Bronchial epithelial cell (primary cell): ENCODE measurements around the gene SUPT5H. TPM values are rescaled to one million over a fixed set of nuclear protein-coding genes. Genes with fewer than 3 reads are reported as not detected.
A peak's percentile ranks its signal among the peaks of the same experiment; 100 is the strongest.
"Not testable (repeated sequence)": the region's sequence is repeated elsewhere in the genome, so short reads cannot be mapped to it uniquely, and the experiment has no call there.

Source experiments
- DNase-seq: peaks from one replicate; pipeline ENCODE4 v3.0.0-alpha.2; 2010; ENCODE audit warnings: low read depth
- FAIRE-seq: peaks from 2 replicates; lab custom pipeline; 2011; peaks lifted over from hg19 to GRCh38; lab: Jason Lieb, UNC
- H3K27me3 ChIP-seq: 2 replicates; pipeline ENCODE4 v1.5.1; 2011; ENCODE audit warnings: low read length; ENCODE audit not compliant: control insufficient read depth, insufficient read depth
- H3K36me3 ChIP-seq: 2 replicates; pipeline ENCODE4 v1.5.1; 2011; ENCODE audit warnings: low read length; ENCODE audit not compliant: control insufficient read depth, insufficient read depth
- H3K4me3 ChIP-seq: 2 replicates; pipeline ENCODE4 v1.5.1; 2011; ENCODE audit warnings: mild to moderate bottlenecking, low read depth, low read length, control low read depth
- total RNA-seq: library from RNA; depleted of rRNA; stranded (reverse); fragments of >200 nt; gene quantifications from 2 replicates; pipeline ENCODE4 v1.2.1, GENCODE V29; 2014
- TF ChIP-seq, protein P1 (sequence below): IDR thresholded peaks from 2 replicates; pipeline ENCODE4 v1.5.1; 2011; ENCODE audit warnings: mild to moderate bottlenecking, moderate library complexity, low read length, control low read depth, inconsistent platforms; ENCODE audit not compliant: insufficient read depth, severe bottlenecking

The SUPT5H gene
- total RNA-seq, 1 donor from 2014 or later: 41.9 TPM

DNA sequence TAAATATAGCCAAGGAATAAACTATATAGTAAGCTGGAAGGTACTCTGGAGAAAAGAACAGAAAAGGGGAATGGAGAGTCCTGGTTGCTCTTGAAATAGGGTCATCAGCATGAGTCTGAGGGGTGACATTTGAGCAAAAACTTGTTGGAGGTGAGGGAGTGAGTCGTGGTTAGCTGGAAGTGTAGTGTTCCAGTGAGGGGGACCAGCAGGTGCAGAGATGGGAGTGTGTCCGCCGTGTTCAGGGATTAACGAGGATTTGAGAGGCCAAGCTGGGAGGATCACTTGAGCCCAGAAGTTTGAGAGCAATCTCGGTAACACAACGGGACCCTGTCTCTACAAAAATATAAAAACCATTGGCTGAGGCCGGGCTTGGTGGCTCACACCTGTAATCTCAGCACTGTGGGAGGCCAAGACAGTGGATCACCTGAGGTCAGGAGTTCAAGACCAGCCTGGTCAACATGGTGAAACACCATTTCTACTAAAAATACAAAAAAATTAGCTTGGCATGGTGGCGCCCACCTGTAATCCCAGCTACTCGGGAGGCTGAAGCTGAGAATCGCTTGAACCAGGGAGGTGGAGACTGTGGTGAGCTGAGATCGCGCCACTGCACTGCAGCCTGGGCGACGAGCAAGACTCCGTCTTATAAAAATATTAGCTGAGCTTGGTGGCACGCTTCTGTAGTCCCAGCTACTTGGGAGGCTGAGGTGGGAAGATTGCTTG is 1.1 kb downstream of the SUPT5H start:
- FAIRE-seq: no peak

DNA sequence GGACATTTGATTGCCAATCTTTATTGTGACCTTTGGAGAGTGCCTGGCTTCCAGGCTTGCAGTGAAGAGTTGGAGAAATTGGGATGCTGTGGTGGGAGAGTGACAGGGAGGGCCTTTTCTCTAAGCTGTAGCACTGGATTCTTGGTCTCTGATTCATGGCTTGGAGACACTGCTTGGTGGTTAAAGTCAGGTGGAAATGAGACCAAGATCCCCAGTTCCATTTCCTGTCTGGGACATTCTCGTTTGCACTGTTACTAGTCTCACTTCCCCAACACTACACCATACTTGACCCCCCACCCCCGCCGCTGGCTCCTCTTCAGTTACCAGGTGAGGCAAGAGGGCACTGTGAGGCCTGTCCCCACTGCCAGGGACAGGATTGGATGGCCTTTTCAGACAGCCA is 2.9 kb downstream of the SUPT5H start:
- H3K4me3 ChIP-seq: no peak overlapping the region
- no peaks in the 10 kb centered on the region for H3K27me3 ChIP-seq
- peak; percentile 52 for DNase-seq
- FAIRE-seq: no peak
- peaks cover 3% of the 10 kb centered on the region for H3K36me3 ChIP-seq
- TF ChIP-seq, protein P1, sequence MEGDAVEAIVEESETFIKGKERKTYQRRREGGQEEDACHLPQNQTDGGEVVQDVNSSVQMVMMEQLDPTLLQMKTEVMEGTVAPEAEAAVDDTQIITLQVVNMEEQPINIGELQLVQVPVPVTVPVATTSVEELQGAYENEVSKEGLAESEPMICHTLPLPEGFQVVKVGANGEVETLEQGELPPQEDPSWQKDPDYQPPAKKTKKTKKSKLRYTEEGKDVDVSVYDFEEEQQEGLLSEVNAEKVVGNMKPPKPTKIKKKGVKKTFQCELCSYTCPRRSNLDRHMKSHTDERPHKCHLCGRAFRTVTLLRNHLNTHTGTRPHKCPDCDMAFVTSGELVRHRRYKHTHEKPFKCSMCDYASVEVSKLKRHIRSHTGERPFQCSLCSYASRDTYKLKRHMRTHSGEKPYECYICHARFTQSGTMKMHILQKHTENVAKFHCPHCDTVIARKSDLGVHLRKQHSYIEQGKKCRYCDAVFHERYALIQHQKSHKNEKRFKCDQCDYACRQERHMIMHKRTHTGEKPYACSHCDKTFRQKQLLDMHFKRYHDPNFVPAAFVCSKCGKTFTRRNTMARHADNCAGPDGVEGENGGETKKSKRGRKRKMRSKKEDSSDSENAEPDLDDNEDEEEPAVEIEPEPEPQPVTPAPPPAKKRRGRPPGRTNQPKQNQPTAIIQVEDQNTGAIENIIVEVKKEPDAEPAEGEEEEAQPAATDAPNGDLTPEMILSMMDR: no peak

More for the DNA sequence above, 1.1 kb downstream of the SUPT5H start:
- H3K27me3 ChIP-seq: no peaks in the 10 kb centered on the region
- no peak for DNase-seq
- H3K36me3 ChIP-seq: no peaks in the 10 kb centered on the region
- peak overlapping the region; percentile 93 for H3K4me3 ChIP-seq
- TF ChIP-seq, protein P1: no peak

DNA sequence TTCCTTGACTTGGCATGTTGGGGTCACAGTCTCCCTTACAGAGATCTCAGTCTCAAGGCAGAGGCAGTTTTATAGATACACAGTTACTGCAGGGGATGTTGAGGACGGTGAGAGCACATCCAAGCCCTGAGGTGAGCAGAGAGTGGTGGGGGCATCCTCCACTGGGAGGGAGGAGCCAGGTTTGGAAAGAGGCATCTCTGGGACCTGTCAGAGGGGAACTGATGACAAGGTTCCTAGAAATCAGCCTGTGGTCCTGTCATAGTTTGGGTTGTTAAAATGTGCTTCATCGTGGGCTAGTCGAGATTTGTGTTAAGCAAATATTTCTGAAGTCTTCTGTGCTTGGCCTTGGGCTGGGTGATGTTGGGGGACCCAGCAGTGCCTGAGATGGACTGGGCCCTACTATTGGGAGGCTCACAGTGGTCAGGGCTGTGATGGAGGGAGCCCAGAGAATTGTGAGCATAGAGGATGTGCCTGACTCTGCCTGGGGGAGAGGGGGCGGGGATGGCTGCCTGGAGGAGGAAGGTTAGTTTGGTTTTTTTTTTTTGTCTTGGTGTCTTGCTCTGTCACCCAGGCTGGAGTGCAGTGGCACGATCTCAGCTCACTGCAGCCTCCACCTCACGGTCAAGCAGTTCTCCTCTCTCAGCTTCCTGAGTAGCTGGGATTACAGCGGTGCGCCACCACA is 3.9 kb downstream of the SUPT5H start:
- Histone ChIP-seq H3K4me3 (no peak overlapping the region), H3K36me3 (peaks cover 4% of the 10 kb centered on the region), H3K27me3 (no peaks in the 10 kb centered on the region)
- no peak for FAIRE-seq
- TF ChIP-seq, protein P1: no peak
- DNase-seq: no peak

DNA sequence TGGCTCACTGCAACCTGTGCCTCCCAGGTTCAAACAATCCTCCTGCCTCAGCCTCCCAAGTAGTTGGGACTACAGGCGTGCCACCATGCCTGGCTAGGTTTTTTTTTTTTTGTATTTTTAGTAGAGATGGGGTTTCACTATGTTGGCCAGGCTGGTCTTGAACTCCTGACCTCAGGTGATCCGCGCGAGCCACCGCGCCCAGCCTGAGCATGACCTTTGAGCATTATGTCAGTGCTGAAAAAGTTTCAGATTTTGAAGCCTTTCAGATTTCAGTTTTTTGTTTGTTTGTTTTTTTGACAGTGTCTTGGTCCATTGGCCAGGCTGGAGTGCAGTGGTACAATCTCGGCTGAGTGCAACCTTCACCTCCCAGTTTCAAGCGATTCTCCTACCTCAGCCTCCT is 5.9 kb downstream of the SUPT5H start:
- not testable (repeated sequence) for FAIRE-seq, H3K36me3 ChIP-seq, H3K27me3 ChIP-seq, H3K4me3 ChIP-seq, DNase-seq

DNA sequence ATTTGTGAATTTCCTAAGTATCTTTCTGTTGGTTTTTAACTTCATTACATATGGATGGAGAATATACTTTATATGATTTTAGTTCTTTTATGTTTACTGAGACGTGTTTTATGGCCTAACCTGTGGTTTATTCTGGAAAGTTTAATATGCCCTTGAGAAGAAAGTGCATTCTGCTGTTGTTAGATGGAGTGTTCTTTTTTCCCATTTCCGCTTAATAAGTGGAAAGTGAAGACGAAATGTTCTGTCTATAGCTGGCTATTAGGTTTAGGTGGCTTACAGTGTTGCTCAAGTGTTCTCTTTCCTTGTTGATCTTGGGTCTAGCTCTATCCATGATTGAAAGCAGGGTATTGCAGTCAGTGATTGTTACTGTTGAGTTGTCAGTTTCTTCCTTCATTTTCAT is 18.0 kb downstream of the SUPT5H start:
- H3K36me3 ChIP-seq: peaks cover 40% of the 10 kb centered on the region
- DNase-seq (no peak), FAIRE-seq (no peak)
- no peak overlapping the region for H3K4me3 ChIP-seq
- TF ChIP-seq, protein P1: no peak
- no peaks in the 10 kb centered on the region for H3K27me3 ChIP-seq

DNA sequence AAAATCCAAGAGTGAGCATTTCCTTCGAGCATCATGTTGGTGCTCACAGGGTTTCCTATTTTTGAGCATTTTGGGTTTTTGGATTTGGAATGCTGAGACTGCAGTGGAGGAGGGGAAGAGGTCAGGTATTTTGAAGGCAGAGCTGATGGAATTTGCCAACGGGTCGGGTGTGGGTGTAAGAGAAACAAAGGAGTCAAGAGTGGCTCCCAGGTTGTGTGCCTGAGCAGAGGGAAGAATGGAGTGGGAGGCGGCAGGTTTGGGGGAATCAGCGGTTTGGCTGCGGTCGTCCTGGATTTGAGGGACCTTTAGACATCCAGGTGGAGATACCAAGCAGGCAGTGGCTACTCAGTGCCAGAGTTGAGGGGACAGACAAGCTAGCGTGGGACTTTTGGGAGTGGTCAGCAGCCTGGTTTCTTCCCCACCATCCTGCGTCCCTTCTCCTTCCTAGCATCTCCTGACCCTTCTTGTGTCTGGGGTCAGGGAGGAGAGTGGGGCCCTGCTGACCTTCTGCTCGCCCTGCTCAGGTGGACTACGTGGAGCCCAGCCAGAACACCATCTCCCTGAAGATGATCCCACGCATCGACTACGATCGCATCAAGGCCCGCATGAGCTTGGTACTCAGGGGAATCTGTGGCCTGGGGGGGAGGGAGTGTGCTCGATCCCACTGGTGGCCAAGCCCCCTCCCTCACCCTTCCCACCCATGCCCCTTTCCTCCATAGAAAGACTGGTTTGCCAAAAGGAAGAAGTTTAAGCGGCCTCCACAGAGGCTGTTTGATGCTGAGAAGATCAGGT is 20.8 kb downstream of the SUPT5H start:
- no peak for DNase-seq
- TF ChIP-seq, protein P1: no peak
- Histone ChIP-seq H3K4me3 (no peak overlapping the region), H3K27me3 (no peaks in the 10 kb centered on the region), H3K36me3 (peaks cover 43% of the 10 kb centered on the region)
- FAIRE-seq: no peak
